ENCODE data around the gene BCL7C.
A peak's percentile ranks its signal among the peaks of the same experiment; 100 is the strongest.
"Not testable (repeated sequence)": the region's sequence is repeated elsewhere in the genome, so short reads cannot be mapped to it uniquely, and the experiment has no call there.

The BCL7C gene

GRCh38 chr16:30866031-30866430 is 27.8 kb downstream of the BCL7C start:
- DNase-seq (ENCODE audit: low read depth in 3 of 3), result no peak

- DNase-seq (ENCODE audit: low read depth in 3 of 3), result not testable (repeated sequence)
Observed at GRCh38 chr16:30863178-30863577, 30.7 kb downstream of the BCL7C start.

- not testable (repeated sequence) for DNase-seq (ENCODE audit: low read depth in 3 of 3)
Observed at GRCh38 chr16:30860729-30861128, 33.1 kb downstream of the BCL7C start.

GRCh38 chr16:30858829-30859423 is 35.0 kb downstream of the BCL7C start:
- DNase-seq (ENCODE audit: low read depth in 3 of 3), result no peak

- no peak for DNase-seq (ENCODE audit: low read depth in 3 of 3)
Observed at GRCh38 chr16:30858111-30858495, 35.8 kb downstream of the BCL7C start.

GRCh38 chr16:30853758-30854157 is 40.1 kb downstream of the BCL7C start:
- no peak for DNase-seq (ENCODE audit: low read depth in 3 of 3)

- no peak for DNase-seq (ENCODE audit: low read depth in 3 of 3)
Observed at GRCh38 chr16:30850246-30850645, 43.6 kb downstream of the BCL7C start.

- DNase-seq (ENCODE audit: low read depth in 3 of 3), result no peak
Observed at GRCh38 chr16:30846649-30847402, 47.1 kb downstream of the BCL7C start.

- DNase-seq (ENCODE audit: low read depth in 3 of 3), result peak; percentile 56 to 79 (median 70)
Observed at GRCh38 chr16:30844671-30845449, 49.0 kb downstream of the BCL7C start.

- no peak for DNase-seq (ENCODE audit: low read depth in 3 of 3)
Observed at GRCh38 chr16:30844346-30844670, 49.6 kb downstream of the BCL7C start.

- no peak for DNase-seq (ENCODE audit: low read depth in 3 of 3)
Observed at GRCh38 chr16:30843501-30843900, 50.4 kb downstream of the BCL7C start.

GRCh38 chr16:30842971-30843370 is 50.9 kb downstream of the BCL7C start:
- DNase-seq (ENCODE audit: low read depth in 3 of 3), result no peak

- DNase-seq (ENCODE audit: low read depth in 3 of 3), result no peak
Observed at GRCh38 chr16:30841332-30841731, 52.5 kb downstream of the BCL7C start.

- no peak for DNase-seq (ENCODE audit: low read depth in 3 of 3)
Observed at GRCh38 chr16:30840611-30841010, 53.3 kb downstream of the BCL7C start.

- no peak for DNase-seq (ENCODE audit: low read depth in 3 of 3)
Observed at GRCh38 chr16:30839523-30840227, 54.2 kb downstream of the BCL7C start.

- DNase-seq (ENCODE audit: low read depth in 3 of 3), result no peak
Observed at GRCh38 chr16:30838876-30839471, 54.9 kb downstream of the BCL7C start.

GRCh38 chr16:30837904-30838303 is 56.0 kb downstream of the BCL7C start:
- DNase-seq (ENCODE audit: low read depth in 3 of 3), result no peak
